T follicular helper cell (primary cell): ENCODE results near the gene PNPLA5.
A peak's percentile ranks its signal among the peaks of the same experiment; 100 is the strongest.

Experiments
- DNase-seq: peaks from one replicate; pipeline ENCODE4 v3.0.0-alpha.2; 2020; ENCODE audit warnings: low read depth

PNPLA5 gene

DNA sequence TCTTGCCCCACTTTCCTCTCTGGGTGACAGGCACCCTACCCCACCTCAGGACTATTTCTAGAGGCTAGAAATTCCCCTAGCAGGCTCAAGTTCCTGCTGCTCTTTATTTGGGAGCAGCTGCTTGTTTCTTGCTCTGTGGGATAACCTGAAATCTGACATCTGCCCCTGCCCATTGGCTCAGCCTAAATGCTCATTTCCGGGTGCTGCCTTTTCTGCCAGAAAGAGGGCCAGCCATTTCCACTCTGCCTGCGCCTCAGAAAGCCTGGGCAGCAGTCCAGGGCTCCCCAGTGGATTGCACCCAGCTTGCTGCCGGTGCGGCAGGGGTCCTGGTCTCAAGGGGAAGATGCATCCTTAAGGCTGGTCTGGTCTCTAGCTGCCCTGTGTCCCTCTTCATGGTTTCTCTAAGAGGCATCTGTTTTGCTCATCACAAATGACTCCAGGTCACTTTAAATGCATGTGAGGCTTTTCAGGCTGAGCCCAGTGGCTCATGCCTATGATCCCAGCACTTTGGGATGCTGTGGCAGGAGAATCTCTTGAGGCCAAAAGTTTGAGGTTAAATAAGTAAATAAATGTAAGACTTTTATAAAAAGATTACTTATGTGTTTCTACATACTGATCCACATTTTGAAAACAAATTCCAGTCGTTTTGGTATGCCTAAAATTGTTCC lies 10.3 kb upstream of the PNPLA5 start:
- DNase-seq = no peak

DNA sequence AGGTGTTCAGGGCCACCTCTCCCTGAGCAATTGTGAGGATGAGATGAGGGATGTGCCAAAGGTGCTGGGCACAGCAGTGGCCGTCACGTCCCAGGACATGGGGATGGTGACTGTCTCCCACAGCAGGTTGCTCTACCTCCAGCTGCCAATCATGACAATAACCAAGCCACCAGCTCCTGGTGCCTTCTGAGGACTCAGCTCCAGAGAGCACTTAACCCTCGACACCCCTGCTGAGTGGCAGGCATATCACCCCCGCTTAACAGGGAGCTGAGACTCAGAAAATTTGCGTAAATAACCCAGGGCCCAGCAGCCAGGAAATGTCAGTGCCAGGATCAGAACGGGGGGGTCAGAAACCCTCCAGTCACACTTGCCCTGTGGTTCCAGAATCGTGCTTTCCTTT lies 8.4 kb upstream of the PNPLA5 start:
- DNase-seq = no peak

DNA sequence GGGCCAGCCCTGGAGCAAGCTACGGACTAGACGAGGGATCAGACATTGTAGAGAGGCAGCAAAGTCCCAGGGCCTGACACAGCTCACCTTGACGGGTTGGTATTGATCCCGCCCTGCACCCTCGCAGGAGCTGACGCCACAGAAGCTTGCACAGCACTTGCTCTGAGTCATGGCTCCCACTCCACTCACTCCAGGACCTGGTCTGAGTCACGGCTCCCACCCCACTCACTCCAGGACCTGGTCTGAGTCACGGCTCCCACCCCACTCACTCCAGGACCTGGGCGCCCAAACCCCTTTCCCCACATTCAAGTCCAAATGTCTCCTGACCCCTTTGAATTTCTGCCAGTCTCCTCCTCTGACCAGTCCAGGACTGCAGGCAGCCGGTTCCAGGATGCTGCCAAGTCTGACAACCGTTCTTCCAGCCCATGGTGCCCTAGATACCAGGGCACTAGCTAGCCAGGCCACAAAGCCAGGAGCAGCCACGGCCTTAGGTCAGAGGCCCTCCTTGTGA lies 6.0 kb upstream of the PNPLA5 start:
- DNase-seq = no peak

DNA sequence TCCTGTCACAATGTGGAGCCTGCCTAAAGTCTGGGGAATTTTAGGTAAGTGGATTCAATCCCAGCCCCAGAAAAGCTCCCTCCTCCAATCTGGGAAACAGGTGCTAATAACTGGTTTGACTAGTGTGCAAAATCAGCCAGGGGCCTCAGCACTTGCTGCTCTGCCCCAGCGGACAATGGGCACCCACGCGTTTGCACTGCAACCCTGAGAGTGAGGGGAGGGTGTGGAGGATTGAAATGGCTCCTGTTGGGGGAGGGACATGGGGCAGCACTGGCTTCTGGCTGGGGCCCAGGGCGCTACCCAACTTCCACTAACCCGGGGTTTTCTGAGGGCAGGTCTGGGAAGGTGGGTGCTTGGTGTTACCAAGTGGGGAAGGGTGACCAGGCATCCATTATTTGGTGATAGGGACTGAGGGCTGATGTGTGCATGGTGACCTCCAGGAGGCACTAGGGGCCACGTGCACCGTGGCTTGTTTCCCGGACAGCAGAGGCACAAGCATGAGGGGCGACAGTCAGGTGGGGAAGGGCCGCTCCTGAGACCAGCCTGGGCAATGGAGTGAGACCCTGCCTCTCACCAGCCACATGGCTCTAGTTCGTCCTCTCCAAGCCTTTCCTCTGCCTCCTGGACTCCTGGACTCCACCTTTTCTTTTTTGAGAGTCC lies 4.3 kb upstream of the PNPLA5 start:
- DNase-seq = no peak

DNA sequence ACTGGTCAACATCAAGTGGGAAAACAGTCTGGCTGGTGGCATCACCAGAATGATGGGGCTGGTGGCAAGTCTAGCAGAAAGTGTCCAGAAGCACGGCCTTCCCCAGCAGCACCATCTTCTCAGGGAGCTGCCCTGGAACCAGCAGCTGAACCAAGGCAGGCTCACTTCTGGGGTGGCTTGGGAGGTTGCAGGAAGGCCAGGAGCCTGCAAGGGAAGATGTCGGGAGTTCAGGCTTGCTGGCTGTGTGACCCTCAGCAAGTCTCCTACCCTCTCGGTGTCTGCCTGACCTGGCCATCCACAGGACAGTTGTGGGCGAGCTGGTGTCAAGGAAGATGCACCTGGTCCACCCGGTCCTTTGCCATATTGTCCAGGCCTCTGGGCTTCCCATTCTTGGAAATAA lies 2.3 kb upstream of the PNPLA5 start:
- no peak for DNase-seq

DNA sequence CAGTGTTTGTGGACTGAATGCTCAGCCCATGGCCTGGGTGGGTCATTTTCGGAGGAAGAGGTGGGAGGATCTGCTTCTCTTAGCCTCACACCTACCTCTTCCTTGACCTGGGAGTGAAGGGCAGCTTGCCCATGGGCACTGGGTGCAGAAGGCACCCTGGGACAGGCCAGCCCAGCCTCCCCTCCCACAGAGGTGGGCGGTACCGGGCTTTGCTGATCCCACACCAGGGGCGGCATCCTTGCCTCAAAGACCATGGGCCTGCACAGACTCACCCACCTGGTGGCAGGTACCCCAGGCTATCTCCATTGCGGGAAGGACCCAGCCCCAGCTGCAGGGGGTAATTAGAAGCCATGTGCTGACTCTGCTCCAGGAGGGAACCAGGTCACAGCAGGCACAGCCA lies 1.5 kb upstream of the PNPLA5 start:
- no peak for DNase-seq

DNA sequence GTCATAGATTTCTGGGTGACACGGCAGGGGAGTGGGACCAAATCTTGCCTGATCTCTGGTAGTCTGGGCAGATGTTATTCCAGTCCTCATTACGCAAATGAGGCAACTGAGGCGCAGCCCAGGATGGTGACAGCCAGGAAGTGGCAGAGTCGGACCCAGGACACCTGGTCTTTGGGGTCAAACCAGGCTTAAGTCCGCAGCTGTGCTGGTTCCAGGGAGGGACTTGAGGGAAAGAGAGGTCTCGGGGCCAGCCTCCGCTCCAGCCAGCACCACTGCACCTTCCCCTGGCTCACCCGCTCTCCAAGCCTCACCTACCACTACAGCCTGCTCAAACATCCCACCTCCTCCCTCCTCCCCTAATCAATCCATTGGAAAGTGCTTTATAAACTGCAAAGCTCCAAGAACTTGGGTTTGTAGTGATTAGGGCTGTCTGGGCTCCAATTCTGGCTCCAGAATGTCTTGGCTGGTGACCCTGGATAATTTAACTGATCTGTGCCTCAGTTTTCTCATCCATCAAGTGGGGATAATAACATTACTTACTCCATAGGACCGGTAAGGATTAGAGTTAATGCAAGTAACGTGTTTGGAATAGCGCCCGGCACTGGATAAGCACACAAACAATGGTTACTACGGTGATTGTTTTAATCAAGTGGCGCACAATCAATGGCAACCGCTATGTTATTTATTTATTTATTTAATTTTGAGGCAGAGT lies 526 bp upstream of the PNPLA5 start:
- DNase-seq = no peak

DNA sequence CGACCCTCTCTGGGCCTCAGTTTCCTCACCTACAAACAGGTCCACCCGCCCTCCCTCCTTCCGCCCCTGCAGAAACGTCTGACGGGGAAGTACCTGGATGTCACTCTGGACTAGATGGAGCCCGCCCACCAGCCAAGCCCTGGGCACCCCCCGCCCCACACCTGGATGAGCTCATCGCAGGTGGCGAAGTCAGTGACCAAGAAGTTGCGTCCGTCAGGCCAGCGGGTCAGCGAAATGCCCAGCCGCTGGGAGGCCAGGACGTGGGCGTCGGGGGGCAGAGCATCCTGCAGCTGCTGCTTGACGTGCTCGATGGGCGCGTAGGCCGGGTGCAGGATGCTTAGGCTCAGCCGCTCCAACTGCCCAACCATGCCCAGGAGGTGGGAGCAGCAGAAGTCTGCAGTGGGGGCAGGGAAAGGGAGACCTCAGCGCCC lies 897 bp downstream of the PNPLA5 start:
- no peak for DNase-seq

DNA sequence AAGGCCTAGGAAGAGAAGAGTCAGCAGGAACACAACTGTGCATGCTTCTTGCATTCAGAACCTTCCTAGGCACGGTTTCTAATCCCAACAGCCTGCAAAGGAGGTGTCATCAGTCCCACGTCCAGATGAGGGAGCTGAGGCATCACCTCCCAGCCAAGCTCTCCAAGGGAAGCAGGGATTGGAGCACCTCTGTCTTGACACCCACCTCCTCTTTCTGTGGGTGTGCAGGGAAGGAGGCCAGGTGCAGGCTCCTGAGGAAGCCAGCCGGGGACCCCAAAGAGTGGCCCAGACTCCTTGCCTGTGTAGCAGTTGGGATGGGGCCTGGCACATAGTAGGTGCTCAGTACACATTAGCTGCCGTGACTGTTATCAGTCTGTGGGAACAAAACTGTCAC lies 2.0 kb downstream of the PNPLA5 start:
- DNase-seq = no peak

DNA sequence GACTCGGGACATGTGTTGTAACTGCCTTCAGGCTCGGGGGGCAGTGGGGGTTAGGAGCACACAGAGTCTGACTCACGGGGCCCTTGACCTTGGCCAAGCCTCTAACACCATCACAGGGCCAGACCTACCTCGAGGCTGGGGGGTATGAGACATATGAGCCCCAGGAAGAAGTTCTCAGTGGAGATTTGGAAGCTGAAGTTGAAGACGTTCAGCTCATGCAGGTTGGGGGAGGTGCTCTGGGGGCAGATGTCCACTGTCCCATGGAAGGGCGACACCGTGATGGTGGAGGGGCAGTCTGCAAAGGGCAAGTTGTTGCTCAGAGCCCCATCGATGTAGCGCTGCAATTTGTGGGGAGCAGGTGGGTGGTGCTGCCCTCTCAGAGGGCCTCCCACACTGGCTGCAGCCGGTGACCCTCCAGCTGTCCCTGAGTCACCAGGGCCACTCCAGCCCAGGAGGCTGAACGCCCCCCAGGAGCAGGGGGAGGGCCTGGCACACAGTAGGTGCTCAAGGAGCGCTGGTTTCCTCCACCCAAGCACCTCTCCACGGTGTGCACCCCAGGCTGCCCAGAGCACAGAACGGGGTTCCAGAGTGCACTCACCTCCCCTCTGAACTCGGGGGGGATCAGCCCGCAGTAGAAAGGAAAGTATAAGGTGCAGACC lies 2.5 kb downstream of the PNPLA5 start:
- DNase-seq = no peak

DNA sequence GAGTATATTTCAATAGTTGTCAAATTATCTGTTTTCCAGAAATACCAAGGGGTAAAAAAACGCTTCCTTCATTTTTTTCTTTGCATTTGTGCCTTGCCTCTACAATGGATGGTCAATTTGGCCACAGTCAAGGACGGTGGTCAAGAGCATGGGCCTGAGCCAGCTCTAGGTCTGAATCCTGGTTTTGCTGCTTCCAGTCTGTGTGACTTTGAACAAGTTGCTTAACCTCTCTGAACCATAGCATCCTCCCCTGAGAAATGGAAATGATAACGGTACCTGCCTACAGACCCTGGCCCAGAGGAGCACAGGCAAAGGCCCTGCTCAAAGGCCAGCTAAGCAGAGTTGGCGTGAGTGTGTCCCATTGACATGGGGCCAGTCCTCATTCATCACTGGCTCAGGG lies 3.1 kb downstream of the PNPLA5 start:
- DNase-seq = no peak

DNA sequence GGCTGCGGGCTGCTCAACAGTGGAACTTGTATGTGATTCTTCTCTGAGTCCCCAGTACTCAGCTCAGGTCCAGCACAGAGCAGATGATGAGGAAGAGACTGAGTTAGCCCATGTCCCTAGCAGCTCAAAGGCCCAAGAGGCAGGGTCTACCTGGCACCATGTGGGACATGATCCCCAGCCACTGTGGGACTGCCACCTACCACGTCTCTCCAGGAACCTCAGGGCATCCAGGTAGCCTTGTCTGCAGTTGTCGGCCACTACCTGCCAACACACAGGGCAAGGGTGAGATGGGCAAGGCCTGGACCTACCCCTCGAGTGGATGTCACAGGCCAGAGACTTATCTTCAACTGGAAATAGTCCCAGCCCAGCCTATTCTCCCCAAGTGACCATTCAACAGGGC lies 4.4 kb downstream of the PNPLA5 start:
- no peak for DNase-seq

DNA sequence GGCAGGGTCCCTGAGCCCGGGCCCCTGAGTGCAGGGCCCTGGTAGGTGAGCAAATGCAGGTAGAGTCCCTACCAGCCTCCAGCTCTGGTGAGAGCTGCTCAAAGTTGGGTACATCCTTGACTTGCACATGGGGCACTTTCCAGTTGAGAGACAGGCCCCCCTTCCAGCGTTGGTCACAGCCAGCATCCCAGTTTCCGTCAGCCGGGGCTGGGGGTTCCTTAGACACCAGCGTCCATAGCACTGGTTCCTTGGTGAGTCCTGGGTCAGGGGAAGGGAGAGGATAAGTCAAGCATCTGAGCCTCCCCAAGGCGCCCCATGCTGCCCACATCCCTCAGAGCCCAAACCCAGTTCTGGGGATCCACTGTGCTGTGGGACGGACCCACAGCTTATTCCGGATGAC lies 5.6 kb downstream of the PNPLA5 start:
- DNase-seq = no peak

DNA sequence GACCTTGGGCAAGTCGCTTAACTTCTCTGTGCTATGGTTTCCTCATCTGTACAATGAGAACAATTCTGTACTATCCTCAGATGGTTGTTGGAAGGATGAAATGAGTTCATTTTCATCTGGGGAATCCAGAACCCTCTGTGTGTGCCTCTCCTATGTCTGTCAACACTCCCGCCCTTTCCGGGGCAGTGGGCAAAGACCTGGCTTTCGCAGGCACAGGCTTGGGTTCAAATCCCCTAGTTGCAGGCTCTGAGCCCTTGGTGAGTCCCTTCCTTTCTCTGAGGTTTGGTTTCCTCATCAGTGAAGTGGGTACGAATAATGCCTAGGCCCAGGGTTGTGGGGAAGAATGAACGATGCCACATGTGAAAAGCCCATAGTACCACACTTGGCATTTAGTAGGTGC lies 6.0 kb downstream of the PNPLA5 start:
- DNase-seq = no peak

DNA sequence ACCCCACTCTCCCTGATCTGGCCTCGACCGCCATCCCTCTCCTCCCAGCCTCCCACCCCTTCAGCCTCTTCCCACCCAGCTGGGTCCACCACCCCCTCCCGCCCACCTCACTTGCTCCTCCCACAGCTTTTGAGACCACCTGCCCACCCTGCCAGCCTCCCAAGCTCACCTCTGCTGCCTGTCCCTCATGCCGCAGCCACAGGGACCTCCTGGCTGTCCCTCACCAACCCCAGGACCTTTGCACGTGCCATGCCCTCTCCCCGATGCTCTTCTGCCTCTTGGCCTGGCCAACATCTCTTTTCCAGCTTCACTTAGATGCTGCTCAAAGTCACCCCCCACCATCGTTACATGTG lies 6.5 kb downstream of the PNPLA5 start:
- DNase-seq = no peak

DNA sequence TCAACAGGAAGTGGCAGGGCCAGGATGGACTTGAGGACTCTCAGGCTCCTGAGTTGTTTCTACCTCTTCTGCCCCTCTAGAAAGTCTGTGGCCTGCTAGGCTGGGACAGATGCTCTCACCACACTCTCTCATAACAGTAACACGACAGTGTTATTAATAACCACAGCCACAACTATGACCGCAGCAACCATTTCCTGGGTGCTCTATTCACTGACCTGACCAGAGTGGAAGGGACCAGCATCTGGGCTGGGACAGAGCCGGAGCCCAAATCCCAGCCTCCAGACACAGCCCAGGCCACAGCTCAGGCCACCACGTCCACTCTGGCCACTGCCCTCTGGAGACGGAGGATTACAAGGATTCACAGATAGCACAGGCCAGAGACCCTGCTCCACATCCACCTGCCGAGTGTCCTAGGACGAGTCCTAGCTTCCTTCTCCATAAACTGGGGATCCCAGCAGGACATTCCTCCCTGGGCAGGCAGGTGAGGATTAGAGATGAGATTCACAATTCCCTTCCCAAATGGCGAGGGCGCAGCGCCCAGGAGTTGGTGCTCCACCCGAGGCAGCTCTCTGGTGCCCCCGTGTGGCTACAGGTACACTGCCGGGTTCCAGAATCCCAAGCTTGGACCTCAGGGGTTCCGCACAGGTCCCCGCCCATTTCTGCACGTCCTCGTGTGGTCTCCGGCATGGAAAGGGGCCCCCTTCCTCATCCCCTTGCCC lies 7.1 kb downstream of the PNPLA5 start:
- no peak for DNase-seq

DNA sequence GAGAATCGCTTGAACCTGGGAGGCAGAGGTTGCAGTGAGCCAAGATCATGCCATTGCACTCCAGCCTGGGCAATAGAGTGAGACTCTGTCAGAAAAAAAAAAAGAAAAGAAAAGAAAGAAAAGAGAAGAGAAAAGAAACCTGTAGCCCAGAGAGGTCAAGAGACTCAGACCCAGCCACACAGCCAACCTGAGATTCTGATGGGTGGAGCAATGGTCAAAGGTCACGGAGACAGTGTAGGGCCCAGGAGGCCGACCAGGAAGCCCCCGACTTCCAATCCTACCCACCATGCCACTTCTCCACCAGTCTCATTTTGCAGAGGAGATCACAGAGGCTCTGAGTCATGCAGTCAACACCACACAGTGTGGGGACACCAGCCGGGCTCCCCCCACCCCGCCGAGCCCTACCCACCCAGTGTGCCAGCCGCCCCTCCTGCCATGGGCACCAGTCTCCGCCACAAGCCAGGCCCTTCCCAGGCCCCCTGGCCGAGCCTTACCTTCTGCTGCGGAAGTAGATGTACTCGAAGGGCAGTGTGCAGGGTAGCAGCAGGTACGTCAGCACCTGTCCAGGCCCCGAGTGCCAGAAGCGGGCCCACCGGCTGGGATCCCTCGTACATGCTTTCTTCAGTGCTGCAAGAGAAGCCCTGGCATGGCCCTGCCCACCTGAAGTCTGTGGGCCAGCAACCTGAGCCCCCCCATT lies 7.9 kb downstream of the PNPLA5 start:
- DNase-seq = no peak

DNA sequence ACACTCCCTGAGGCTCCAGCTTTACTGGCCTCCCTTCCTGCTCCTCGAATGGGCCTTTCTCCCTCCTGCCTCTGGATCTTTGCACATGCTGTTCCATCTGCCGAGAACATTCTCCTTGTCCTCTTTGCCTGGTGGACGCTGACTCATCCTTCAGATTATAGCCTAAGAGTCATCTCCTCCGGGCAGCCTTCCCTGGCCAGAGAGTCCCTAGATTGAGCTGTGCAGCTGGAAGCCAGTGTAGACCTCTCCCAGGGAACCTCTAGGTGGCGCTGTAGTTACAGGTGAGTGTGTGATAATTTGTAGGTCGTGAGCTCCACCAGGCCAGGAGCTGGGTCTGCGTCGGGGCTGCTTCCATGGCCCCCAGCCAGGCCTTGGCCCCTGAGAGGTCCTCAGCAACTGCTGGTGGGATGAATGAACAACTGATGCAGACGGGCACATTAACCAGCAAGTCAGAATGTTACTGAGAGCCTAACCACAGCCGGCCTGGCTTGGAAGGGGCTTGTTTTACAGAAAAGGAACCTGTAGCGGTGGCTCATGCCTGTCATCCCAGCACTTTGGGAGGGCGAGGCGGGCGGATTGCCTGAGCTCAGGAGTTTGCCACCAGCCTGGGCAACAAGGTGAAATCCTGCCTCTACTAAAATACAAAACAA lies 8.7 kb downstream of the PNPLA5 start:
- peak; percentile 16 for DNase-seq

DNA sequence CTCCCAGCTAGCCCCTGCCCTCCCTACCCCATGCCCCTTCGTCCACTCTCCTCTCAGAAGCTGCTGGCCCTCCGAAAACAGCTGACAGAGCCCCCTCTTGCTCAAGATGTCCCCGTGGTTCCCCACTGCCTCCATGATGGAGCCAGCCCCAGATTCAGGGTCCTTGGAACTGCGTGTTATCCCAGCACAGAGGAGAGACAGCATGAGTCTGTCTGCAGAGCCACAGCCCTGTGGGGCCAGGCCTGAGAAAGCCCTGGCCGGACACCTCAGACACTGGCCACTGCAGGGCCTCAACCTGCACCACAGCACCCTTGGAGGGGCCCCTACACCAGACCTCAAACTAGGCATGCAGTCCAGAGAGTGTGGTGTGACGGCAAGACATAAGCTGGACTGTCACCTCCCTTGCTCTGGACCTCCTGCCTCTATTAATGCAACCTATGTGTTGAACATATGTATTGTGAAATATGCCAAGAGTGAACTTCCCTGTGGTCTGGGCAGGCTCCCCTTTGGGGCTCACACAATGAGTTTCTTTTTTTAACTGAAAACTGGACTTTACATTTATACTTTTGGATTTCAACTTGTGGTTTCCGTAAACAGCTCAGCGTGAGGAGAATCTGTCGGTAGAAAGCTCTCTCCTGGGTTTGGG lies 9.6 kb downstream of the PNPLA5 start:
- no peak for DNase-seq
